Astrocyte (in vitro differentiated cells and primary cell): ENCODE data around the gene C1QTNF5.

Experiments used
- EZH2 ChIP-seq: IDR thresholded peaks from 2 replicates; pipeline ENCODE4 v1.6.1; 2012; ENCODE audit warnings: mild to moderate bottlenecking, low read length, inconsistent platforms; ENCODE audit not compliant: insufficient read depth
- TF ChIP-seq, protein P1 (sequence below): IDR thresholded peaks from 2 replicates; pipeline ENCODE4 v1.5.1; 2011; ENCODE audit warnings: low read depth, mild to moderate bottlenecking, inconsistent platforms, low read length, moderate library complexity; ENCODE audit not compliant: insufficient read depth

DNA sequence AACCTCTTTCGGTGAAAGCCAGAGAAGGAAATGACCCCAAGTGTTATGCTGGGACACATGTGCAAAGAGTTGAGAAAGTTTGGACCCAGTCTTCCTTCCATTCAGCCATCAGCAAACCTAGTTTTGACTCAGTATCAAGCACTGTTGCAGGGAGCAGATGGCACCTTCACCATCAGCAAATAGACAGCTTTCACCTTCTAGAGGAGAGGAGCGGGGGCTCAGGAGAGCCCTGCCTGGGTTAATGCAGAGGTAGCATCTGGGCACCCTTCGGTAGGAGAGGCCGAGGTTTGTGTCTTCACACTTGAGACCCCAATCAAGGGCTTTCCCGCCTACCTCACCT lies 22.0 kb upstream of the C1QTNF5 start:
- TF ChIP-seq, protein P1, sequence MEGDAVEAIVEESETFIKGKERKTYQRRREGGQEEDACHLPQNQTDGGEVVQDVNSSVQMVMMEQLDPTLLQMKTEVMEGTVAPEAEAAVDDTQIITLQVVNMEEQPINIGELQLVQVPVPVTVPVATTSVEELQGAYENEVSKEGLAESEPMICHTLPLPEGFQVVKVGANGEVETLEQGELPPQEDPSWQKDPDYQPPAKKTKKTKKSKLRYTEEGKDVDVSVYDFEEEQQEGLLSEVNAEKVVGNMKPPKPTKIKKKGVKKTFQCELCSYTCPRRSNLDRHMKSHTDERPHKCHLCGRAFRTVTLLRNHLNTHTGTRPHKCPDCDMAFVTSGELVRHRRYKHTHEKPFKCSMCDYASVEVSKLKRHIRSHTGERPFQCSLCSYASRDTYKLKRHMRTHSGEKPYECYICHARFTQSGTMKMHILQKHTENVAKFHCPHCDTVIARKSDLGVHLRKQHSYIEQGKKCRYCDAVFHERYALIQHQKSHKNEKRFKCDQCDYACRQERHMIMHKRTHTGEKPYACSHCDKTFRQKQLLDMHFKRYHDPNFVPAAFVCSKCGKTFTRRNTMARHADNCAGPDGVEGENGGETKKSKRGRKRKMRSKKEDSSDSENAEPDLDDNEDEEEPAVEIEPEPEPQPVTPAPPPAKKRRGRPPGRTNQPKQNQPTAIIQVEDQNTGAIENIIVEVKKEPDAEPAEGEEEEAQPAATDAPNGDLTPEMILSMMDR: no peak
- no peak for TF ChIP-seq EZH2
